ENCODE results near the gene SYNC. TPM values are rescaled to one million over a fixed set of nuclear protein-coding genes. Genes with fewer than 3 reads are reported as not detected.

Gene SYNC
- total RNA-seq, 4 donors from 2014 or later = 24.9 to 95.5 (median 43.8) TPM

- H3K4me1 ChIP-seq = peaks cover 7 to 20% (median 15%) of the 10 kb centered on the region in 4 donors
- intact Hi-C loops (cut with DNase I; ENCODE audit: low total_unique reads) = no loop called here
- WGBS, 2 donors (ENCODE audit: low coverage in 1 of 2) = 78% methylated on average over 1 of the region's 1 CpG; no CpG with 5 or more reads in 1 of the 2 donors
- no peak for DNase-seq
- no peak overlapping the region for H3K27ac ChIP-seq
- no peaks in the 10 kb centered on the region for H3K9me3 ChIP-seq
- H3K36me3 ChIP-seq = no peaks in the 10 kb centered on the region
- H3K27me3 ChIP-seq = no peaks in the 10 kb centered on the region
- TF ChIP-seq EP300 (IDR thresholded peaks at IDR 0.05; ENCODE audit: low read depth) = no peak
- no peak for TF ChIP-seq CTCF (IDR thresholded peaks at IDR 0.05)
- no peak for TF ChIP-seq POLR2A (IDR thresholded peaks at IDR 0.05)
- TF ChIP-seq POLR2AphosphoS5 (IDR thresholded peaks at IDR 0.05) = no peak
- no peak overlapping the region for H3K4me3 ChIP-seq
- in situ Hi-C loops (cut with MboI; ENCODE audit: low pct_ligation_motif_present in 1 of 4, low pct_unique_long_range_greater_than_20kb in 1 of 4, low sequenced_read_pairs in 3 of 4) = loop anchor here in 2 of 4 donors (10.0 kb wide), 1 partner anchor 56 kb away; no protein-coding TSS in a partner anchor
Observed at GRCh38 chr1:32718527-32718926, 16.0 kb upstream of the SYNC start.

- Histone ChIP-seq H3K27ac (no peak overlapping the region), H3K4me1 (peaks cover 7 to 22% (median 15%) of the 10 kb centered on the region in 4 donors), H3K36me3 (no peaks in the 10 kb centered on the region), H3K9me3 (no peaks in the 10 kb centered on the region), H3K4me3 (no peak overlapping the region), H3K27me3 (no peaks in the 10 kb centered on the region)
- TF ChIP-seq EP300 (IDR thresholded peaks at IDR 0.05; ENCODE audit: low read depth) (no peak), POLR2AphosphoS5 (IDR thresholded peaks at IDR 0.05) (no peak), CTCF (IDR thresholded peaks at IDR 0.05) (no peak), POLR2A (IDR thresholded peaks at IDR 0.05) (no peak)
- 86% methylated on average over 2 of the region's 2 CpGs; no CpG with 5 or more reads in 1 of the 2 donors for WGBS, 2 donors (ENCODE audit: low coverage in 1 of 2)
- no peak for DNase-seq
- in situ Hi-C loops (cut with MboI; ENCODE audit: low pct_ligation_motif_present in 1 of 4, low pct_unique_long_range_greater_than_20kb in 1 of 4, low sequenced_read_pairs in 3 of 4) = loop anchor here in 2 of 4 donors (10.0 kb wide), 1 partner anchor 57 kb away; no protein-coding TSS in a partner anchor
- intact Hi-C loops (cut with DNase I; ENCODE audit: low total_unique reads) = no loop called here
Observed at GRCh38 chr1:32718036-32718435, 15.5 kb upstream of the SYNC start.

GRCh38 chr1:32717503-32717902 is 14.9 kb upstream of the SYNC start:
- Histone ChIP-seq H3K27me3 (no peaks in the 10 kb centered on the region), H3K4me1 (peaks cover 7 to 28% (median 18%) of the 10 kb centered on the region in 4 donors), H3K27ac (peak overlapping the region in 1 of 4 donors; percentile 72), H3K4me3 (no peak overlapping the region), H3K36me3 (no peaks in the 10 kb centered on the region), H3K9me3 (no peaks in the 10 kb centered on the region)
- TF ChIP-seq POLR2A (IDR thresholded peaks at IDR 0.05) = no peak
- no peak for TF ChIP-seq EP300 (IDR thresholded peaks at IDR 0.05; ENCODE audit: low read depth)
- no peak for TF ChIP-seq POLR2AphosphoS5 (IDR thresholded peaks at IDR 0.05)
- no peak for TF ChIP-seq CTCF (IDR thresholded peaks at IDR 0.05)
- no peak for DNase-seq
- 95% methylated on average over 4 of the region's 4 CpGs; no CpG with 5 or more reads in 1 of the 2 donors for WGBS, 2 donors (ENCODE audit: low coverage in 1 of 2)
- intact Hi-C loops (cut with DNase I; ENCODE audit: low total_unique reads) (no loop called here), in situ Hi-C loops (cut with MboI; ENCODE audit: low pct_ligation_motif_present in 1 of 4, low pct_unique_long_range_greater_than_20kb in 1 of 4, low sequenced_read_pairs in 3 of 4) (loop anchor here in 2 of 4 donors (10.0 kb wide), 1 partner anchor 57 kb away; no protein-coding TSS in a partner anchor)

GRCh38 chr1:32716312-32717148 is 14.0 kb upstream of the SYNC start:
- TF ChIP-seq POLR2AphosphoS5 (IDR thresholded peaks at IDR 0.05) = peak; percentile 36 to 69 (median 55)
- TF ChIP-seq POLR2A (IDR thresholded peaks at IDR 0.05) = no peak
- 24% methylated on average over 9 of the region's 9 CpGs; no CpG with 5 or more reads in 1 of the 2 donors for WGBS, 2 donors (ENCODE audit: low coverage in 1 of 2)
- H3K4me3 ChIP-seq = no peak overlapping the region
- DNase-seq = peak; percentile 98
- peak overlapping the region; percentile 70 to 80 (median 72) for H3K27ac ChIP-seq
- intact Hi-C loops (cut with DNase I; ENCODE audit: low total_unique reads) = no loop called here
- peaks cover 7 to 33% (median 23%) of the 10 kb centered on the region in 4 donors for H3K4me1 ChIP-seq
- H3K27me3 ChIP-seq = no peaks in the 10 kb centered on the region
- H3K36me3 ChIP-seq = no peaks in the 10 kb centered on the region
- no peaks in the 10 kb centered on the region for H3K9me3 ChIP-seq
- in situ Hi-C loops (cut with MboI; ENCODE audit: low pct_ligation_motif_present in 1 of 4, low pct_unique_long_range_greater_than_20kb in 1 of 4, low sequenced_read_pairs in 3 of 4) = loop anchor here in 2 of 4 donors (10.0 kb wide), 1 partner anchor 58 kb away; no protein-coding TSS in a partner anchor

All from transverse colon (tissue), 4 donors.